ENCODE results near the gene RETREG2.

Gene RETREG2

DNA sequence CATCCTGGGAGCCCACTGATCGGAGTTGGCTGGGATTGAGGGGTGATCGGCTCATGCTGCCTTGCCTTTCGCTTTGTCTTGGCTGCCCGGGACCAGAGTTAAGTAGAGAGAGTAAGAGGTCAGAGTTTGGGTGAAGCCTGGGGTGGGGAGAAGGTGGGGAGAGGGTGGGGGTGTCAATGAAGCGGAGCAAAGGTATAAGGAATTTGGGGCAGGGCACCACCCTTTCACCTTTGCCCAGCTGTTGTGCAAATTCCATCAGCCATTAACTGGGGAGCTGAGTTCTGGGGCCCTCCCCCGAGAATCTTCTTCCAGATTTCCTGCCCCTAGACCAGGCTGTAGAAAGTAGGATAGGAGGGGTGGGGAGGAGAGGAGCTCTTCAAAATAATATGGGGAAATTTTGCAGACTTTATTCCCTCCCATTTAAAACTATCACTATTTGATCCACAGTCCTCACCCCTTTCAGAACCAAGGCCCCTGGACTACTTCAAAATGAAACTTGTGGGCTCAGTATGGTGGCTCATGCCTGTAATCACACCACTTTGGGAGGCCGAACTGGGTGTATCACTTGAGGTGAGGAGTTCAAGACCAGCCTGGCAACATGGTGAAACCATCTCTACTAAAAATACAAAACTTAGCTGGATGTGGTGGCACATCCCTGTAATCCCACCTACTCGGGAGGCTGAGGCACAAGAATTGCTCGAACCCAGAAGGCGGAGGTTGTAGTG lies 8.0 kb upstream of the RETREG2 start, which contains the start of gene SLC23A3:
Gene SLC23A3 (minus strand): TSS at position 100 of the 725 bp plus-strand sequence. CDS start 45 bp downstream, at position 55.
- DNase-seq (ENCODE audit: low read depth in 2 of 2) = no peak

- DNase-seq (ENCODE audit: low read depth in 2 of 2) = no peak
These were observed 6.8 kb upstream of the RETREG2 start for GRCh38 chr2:219171231-219171651.

DNA sequence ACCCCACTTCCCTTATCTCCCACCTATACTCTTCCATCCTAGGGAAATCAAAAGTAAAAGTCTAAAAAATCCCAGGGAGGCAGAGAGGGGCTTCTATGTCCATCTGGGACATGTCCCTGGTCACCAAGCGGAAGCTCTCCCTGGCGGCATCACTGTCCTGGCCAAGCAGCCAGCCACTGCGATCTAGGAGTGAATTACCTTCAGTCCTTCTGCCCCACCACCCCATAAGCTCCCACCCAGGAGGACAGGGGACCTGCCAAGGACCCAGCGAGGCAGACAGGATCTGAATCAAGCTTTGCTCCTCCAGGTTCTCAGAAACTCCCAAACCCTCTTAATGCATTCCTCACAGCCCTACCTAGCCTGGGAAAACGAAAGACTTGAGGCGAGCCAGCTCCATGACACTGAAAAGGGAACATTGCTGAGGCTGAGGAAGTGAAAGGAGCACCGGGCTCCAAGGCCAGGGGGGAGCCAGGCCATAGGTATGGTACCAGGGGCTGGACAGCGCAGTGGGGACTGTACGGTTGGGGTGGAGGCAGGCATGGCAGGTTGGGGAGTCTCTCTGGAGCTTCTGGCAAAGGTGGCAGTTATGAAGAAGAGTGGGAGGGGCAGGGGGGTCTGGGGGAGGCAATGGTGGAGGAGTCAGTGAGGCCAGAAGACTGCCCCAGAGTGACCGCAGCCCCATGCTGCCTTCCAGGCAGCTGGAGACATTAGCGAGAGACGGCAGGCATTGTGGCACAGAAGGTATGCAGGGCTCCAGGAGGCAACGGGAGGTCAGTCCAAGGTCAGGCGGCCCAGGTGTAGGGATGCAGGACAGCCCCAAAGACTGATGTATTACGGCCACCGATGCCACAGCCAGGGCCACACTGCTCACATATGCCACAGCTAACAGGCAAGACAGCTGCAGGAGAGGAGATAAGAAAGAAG lies 5.6 kb upstream of the RETREG2 start:
- no peak for DNase-seq (ENCODE audit: low read depth in 2 of 2)

GRCh38 chr2:219173176-219173575 lies 4.9 kb upstream of the RETREG2 start:
- DNase-seq (ENCODE audit: low read depth in 2 of 2) = no peak

DNA sequence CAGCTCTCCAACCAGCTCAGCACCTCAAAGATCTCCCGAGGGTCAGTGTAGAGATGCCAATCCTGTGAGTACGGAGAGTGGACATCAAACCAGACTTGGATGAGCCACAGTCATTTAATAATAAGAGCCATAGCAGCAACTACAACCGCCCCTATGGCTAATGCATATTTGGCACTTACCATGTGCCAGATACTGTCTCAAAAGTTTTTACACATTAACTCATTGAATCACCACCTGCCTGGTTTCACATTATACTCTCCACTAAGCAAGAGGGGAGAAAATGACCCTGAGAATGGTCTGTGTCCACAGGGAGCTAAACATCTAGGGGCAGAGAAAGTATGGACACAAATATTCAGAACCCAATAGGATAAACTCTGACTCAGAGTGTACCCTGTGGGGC lies 3.9 kb upstream of the RETREG2 start:
- no peak for DNase-seq (ENCODE audit: low read depth in 2 of 2)

DNA sequence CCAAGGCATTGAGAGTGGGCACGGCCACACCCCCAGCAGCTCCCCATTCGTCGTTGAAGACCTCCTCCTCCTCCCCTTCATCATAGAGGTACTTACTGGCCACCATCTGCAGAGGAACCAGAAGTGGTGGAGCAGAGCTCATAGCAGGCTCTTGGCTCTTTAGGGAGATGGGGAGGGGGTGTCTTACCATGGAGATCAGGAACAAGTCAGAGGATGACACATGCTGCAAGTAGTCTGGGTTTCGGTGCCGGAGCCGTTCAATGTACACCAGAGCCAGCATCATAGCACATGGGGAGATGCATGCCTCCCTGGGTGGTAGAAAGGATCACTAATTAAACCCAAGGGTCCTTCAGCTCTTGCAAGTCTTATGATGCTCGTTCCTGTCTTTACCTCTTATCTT lies 3.3 kb upstream of the RETREG2 start:
- no peak for DNase-seq (ENCODE audit: low read depth in 2 of 2)

DNA sequence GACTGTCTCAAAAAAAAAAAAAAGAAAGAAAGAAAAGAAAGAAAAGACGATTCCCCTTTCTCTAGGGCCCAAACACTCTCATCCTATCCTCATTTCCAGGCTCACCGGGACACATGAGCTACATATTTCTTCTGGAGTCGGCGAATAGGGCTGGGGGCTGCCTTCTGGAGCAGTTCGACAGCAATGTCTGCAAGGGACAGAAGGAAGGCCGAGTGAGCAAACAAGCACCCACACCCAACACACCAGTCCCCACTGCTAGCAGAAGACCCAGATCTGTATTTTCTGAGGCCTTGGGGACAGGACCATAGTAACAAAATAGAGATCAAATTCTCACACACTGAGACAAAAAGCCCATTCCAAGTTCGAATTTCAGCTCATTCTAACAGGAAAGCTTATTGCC lies 2.6 kb upstream of the RETREG2 start:
- no peak for DNase-seq (ENCODE audit: low read depth in 2 of 2)

- peak in 1 of 2 donors; percentile 16 for DNase-seq (ENCODE audit: low read depth in 2 of 2)
These were observed 1.9 kb upstream of the RETREG2 start for GRCh38 chr2:219175928-219176817.

DNA sequence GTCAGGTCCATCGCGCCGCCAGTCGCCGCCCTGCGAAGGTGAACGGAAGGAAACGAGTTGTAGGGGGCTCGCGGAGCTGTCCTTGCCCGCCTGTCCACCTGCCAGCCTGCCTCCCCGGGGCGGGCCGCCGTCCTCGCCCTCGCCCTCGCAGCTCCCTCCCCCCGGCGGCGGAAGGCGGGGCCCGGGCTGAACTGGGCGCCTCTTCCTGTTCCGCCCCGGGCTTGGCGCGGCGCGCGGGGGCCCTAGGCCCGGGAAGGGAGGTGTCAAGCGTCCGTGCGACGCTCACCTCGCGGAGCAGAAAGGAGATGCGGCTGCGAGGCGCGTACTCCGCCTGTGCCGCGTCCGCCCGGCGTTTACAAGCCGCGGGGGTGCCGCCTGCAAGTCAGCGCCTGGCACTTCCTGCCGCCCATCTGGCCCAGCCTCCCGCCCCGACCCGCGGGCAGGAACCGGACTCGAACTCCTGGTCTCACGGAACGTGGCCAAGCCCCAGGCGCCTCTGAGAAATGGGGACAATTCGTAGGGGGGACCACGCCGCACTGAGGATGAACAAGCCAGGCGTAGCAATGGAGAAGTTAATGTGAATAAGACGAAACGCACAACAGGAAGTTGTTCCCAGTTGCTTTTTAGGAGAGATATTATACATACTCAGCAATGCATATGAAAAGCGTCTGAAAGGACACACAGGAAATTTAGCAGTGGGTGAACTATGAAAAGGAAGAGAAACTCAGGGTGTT lies 1.1 kb upstream of the RETREG2 start, which contains the start of gene CNPPD1:
Gene CNPPD1 (minus strand): TSS at position 108 of the 734 bp plus-strand sequence. CDS start 97 bp downstream, at position 11.
- peak; percentile 72 to 77 for DNase-seq (ENCODE audit: low read depth in 2 of 2)

DNA sequence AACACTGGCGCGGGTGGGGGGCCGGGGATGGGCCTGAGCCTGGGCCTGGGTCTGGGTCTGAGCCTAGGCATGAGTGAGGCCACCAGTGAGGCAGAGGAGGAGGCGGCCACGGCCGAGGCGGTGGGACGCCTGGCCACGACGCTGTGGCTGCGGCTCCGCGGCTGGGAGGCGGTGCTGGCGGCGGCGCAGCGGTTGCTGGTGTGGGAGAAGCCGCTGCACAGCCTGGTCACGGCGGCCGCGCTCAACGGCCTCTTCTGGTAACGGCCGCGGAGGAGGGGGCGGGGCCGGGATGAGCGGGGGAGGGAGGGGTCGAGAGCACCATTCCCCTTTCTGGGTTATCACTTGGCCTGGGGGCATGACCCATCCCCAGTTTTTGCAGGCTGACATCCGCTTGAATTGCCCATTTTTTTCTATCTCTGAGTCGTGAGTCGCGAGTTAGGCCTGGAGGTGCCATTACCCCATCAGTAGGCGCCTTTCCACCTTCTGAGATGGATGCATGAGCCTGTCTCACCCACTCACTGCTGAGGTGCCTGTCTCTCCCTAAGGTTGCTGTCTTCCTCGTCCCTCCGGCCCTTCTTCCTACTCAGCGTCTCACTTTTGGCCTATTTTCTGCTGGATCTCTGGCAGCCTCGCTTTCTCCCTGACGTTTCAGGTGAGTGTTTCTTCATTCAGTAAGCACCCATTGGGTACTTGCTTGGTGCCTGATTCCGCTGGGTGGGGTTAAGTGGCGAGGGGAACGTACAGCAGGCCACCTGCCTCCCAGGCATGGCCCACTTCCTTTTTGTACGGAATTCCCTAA lies 501 bp downstream of the RETREG2 start:
- peak in 1 of 2 donors; percentile 13 for DNase-seq (ENCODE audit: low read depth in 2 of 2)

DNA sequence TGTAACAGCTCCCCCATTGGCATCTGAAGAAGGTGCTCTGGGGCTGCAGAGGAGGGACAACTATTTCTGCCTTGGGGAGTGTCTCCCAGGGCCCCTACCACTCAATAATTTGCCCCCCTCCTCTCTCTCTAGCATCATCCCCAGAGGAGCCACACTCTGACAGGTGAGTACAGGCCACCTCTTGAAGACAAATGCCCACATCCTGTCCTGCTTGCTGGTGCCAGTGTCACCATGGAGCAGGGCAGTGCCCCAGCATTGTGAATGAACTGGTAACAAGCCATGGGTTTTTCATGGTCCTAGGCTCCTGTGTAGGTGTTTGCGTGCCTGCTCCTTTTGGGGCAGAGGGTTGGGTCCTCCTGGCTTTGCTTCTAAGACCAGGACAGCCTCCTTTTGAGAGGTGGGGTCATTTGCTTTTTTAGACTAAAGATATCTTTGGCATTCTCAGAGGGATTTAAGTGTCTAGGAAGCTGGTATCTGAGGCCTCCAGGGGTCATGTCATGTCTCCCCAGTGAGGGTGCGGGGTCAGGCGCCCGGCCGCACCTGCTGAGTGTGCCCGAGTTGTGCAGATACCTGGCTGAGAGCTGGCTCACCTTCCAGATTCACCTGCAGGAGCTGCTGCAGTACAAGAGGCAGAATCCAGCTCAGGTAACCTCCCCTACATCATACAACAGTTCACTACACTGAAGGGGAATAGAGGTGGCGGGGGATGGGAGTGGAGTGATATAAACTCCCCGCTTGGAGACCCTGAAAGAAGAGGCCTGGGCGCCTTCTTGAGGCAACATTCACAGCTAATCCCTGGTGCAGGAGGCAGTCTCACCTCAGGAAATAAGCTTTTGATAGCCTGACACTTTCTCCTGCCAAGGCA lies 1.8 kb downstream of the RETREG2 start:
- DNase-seq (ENCODE audit: low read depth in 2 of 2) = no peak

DNA sequence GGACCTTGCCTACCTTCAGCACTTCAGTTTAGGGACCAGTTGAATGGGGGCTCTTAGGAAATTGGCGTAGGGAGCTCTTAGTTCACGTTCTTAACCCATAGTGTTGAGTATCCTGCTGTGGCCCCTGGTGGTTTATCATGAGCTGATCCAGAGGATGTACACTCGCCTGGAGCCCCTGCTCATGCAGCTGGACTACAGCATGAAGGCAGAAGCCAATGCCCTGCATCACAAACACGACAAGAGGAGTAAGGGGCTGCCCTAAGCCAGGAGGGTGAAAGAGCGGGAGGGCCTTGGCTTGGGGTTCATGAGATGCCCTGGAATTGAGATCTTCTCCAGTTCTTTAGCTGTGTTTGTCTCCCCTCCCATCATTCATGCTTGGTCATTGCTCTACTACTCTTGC lies 2.9 kb downstream of the RETREG2 start:
- no peak for DNase-seq (ENCODE audit: low read depth in 2 of 2)

GRCh38 chr2:219181531-219181930 lies 3.5 kb downstream of the RETREG2 start:
- DNase-seq (ENCODE audit: low read depth in 2 of 2) = no peak

DNA sequence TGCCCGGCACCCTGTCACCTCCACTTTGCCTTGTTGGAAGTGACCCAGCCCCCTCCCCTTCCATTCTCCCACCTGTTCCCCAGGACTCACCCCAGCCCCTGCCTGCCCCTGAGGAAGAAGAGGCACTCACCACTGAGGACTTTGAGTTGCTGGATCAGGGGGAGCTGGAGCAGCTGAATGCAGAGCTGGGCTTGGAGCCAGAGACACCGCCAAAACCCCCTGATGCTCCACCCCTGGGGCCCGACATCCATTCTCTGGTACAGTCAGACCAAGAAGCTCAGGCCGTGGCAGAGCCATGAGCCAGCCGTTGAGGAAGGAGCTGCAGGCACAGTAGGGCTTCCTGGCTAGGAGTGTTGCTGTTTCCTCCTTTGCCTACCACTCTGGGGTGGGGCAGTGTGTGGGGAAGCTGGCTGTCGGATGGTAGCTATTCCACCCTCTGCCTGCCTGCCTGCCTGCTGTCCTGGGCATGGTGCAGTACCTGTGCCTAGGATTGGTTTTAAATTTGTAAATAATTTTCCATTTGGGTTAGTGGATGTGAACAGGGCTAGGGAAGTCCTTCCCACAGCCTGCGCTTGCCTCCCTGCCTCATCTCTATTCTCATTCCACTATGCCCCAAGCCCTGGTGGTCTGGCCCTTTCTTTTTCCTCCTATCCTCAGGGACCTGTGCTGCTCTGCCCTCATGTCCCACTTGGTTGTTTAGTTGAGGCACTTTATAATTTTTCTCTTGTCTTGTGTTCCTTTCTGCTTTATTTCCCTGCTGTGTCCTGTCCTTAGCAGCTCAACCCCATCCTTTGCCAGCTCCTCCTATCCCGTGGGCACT lies 4.5 kb downstream of the RETREG2 start:
- DNase-seq (ENCODE audit: low read depth in 2 of 2) = no peak

- no peak for DNase-seq (ENCODE audit: low read depth in 2 of 2)
These were observed 5.2 kb downstream of the RETREG2 start for GRCh38 chr2:219183151-219183772.

GRCh38 chr2:219184121-219184520 lies 6.0 kb downstream of the RETREG2 start:
- DNase-seq (ENCODE audit: low read depth in 2 of 2) = no peak

DNA sequence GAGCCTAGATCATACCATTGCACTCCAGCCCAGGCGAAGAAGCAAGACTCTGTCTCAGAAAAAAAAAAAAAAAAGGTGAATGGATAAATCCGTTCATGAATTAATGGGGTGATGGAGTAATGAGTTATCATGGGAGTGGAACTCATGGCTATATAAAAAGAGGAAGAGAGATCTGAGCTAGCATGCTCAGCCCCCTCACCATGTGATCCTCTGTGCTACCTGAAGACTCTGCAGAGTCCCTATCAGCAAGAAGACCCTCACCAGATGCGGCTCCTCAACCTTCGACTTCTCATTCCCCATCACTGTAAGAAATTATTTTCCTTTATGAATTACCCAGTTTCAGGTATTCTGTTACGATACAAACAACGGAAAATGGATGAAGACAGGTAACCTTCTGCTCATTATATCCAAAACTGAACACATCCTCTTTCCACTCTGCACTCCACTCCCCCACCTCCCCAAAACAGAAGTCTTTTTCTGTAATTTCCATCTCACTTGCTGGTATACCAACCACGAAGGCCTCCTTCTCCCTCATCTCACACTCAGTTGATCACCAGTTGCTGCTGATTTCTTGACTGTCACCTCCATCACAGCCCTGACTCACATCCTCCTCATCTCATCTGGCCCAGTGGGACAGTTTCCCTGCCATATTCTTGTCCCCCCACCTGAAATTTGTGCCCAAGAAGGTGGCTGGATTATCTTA lies 8.8 kb downstream of the RETREG2 start:
- no peak for DNase-seq (ENCODE audit: low read depth in 2 of 2)

All from stimulated activated CD4-positive, alpha-beta T cell treated with anti-CD3 and anti-CD28 coated beads, Interleukin-1b, Interleukin-23, amount 100 ng/mL, for 1 hour (primary cell).